ENCODE data around the gene TFAP2D.

DNA sequence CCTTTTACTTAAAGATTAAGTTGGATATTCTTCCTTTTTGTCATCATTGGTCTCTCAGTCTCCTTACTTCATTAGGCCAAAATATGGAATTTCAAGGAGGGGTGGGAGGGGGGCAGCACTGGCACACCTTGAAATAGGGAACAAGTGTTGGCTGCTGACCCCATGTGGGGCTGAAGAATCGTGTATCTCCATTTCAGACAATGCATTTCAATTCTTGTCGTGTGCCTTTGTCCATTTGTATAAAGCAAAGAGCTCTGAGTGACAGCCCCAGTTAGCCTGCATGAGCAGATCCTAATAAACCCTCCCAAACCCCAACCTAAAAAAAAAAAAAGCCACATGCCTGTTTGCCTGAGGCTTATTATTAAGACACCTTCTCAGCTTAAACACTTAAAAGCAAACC is 1.0 kb upstream of the TFAP2D start:
- TF ChIP-seq, protein P1, sequence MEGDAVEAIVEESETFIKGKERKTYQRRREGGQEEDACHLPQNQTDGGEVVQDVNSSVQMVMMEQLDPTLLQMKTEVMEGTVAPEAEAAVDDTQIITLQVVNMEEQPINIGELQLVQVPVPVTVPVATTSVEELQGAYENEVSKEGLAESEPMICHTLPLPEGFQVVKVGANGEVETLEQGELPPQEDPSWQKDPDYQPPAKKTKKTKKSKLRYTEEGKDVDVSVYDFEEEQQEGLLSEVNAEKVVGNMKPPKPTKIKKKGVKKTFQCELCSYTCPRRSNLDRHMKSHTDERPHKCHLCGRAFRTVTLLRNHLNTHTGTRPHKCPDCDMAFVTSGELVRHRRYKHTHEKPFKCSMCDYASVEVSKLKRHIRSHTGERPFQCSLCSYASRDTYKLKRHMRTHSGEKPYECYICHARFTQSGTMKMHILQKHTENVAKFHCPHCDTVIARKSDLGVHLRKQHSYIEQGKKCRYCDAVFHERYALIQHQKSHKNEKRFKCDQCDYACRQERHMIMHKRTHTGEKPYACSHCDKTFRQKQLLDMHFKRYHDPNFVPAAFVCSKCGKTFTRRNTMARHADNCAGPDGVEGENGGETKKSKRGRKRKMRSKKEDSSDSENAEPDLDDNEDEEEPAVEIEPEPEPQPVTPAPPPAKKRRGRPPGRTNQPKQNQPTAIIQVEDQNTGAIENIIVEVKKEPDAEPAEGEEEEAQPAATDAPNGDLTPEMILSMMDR (conservative IDR thresholded peaks at IDR 0.05; ENCODE audit: low read depth, low read length), result no peak
- TF ChIP-seq POLR2A (IDR thresholded peaks at IDR 0.05; ENCODE audit: low read depth, low read length) (no peak), RFX5 (IDR thresholded peaks at IDR 0.05; ENCODE audit: low read depth, low read length) (no peak), CEBPB (IDR thresholded peaks at IDR 0.05; ENCODE audit: low read depth, low read length) (no peak), RCOR1 (IDR thresholded peaks at IDR 0.05; ENCODE audit: insufficient replicate concordance, low read length) (no peak), SMC3 (IDR thresholded peaks at IDR 0.05; ENCODE audit: low read depth, low read length) (no peak), CHD1 (IDR thresholded peaks at IDR 0.05; ENCODE audit: low read depth, low read length) (no peak), MAFK (IDR thresholded peaks at IDR 0.05; ENCODE audit: low read depth, low read length) (no peak), NFE2L2 (IDR thresholded peaks at IDR 0.05; ENCODE audit: low read depth, low read length) (no peak), RAD21 (IDR thresholded peaks at IDR 0.05; ENCODE audit: low read length) (no peak), FOS (IDR thresholded peaks at IDR 0.05; ENCODE audit: low read depth, low read length) (no peak), MXI1 (IDR thresholded peaks at IDR 0.05; ENCODE audit: borderline replicate concordance, low read depth, low read length) (no peak)
- TF ChIP-seq, protein P2, sequence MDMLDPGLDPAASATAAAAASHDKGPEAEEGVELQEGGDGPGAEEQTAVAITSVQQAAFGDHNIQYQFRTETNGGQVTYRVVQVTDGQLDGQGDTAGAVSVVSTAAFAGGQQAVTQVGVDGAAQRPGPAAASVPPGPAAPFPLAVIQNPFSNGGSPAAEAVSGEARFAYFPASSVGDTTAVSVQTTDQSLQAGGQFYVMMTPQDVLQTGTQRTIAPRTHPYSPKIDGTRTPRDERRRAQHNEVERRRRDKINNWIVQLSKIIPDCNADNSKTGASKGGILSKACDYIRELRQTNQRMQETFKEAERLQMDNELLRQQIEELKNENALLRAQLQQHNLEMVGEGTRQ (IDR thresholded peaks at IDR 0.05; ENCODE audit: low read depth, low read length), result no peak
- TF ChIP-seq, protein P3, sequence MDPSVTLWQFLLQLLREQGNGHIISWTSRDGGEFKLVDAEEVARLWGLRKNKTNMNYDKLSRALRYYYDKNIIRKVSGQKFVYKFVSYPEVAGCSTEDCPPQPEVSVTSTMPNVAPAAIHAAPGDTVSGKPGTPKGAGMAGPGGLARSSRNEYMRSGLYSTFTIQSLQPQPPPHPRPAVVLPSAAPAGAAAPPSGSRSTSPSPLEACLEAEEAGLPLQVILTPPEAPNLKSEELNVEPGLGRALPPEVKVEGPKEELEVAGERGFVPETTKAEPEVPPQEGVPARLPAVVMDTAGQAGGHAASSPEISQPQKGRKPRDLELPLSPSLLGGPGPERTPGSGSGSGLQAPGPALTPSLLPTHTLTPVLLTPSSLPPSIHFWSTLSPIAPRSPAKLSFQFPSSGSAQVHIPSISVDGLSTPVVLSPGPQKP (IDR thresholded peaks at IDR 0.05; ENCODE audit: borderline replicate concordance, low read depth, low read length), result no peak
